HEK293 (cell line): ENCODE data around the gene BET1.

Source experiments
- ZNF426 ChIP-seq: fragments of 450-650 bp; formaldehyde crosslinking; IDR thresholded peaks from 2 replicates; pipeline ENCODE4 v1.5.1; 2017; ENCODE audit warnings: missing biosample characterization, missing genetic modification characterization, mild to moderate bottlenecking, inconsistent platforms, moderate library complexity
- ZNF530 ChIP-seq: fragments of 450-650 bp; formaldehyde crosslinking; IDR thresholded peaks from 2 replicates; pipeline ENCODE4 v1.5.1; 2016; ENCODE audit warnings: low read depth, missing biosample characterization, missing genetic modification characterization

DNA sequence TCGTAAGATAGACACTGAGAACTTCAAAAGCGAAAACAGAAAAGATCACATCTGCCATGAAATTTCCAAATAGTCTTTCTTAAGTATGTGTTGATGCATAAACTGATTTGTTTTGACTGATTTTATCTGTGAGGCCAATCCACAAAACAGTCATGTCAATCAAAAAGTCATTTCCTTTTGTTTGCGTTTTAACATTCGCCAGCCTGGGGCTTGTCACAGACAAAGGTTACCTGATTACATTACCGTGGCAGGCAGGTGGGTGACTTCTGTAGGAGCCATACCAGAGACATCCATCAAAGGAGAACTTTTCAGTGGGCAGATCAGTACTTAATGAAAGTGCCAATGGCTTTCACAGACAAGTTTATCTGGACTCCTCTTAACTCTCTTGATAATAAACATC lies 45.5 kb upstream of the BET1 start:
- TF ChIP-seq ZNF426 (tag by site-specific recombination): no peak
- no peak for TF ChIP-seq ZNF530 (tag by site-specific recombination)
